Smooth muscle cell of the umbilical artery (primary cell): Measurements from ENCODE around the gene LGR4. TPM values are rescaled to one million over a fixed set of nuclear protein-coding genes. Genes with fewer than 3 reads are reported as not detected.

ENCODE experiments used
- total RNA-seq: library from RNA; depleted of rRNA; stranded (reverse); fragments of >200 nt; gene quantifications from 2 replicates; pipeline ENCODE4 v1.2.3, GENCODE V29; 2014

Gene LGR4, protein sequence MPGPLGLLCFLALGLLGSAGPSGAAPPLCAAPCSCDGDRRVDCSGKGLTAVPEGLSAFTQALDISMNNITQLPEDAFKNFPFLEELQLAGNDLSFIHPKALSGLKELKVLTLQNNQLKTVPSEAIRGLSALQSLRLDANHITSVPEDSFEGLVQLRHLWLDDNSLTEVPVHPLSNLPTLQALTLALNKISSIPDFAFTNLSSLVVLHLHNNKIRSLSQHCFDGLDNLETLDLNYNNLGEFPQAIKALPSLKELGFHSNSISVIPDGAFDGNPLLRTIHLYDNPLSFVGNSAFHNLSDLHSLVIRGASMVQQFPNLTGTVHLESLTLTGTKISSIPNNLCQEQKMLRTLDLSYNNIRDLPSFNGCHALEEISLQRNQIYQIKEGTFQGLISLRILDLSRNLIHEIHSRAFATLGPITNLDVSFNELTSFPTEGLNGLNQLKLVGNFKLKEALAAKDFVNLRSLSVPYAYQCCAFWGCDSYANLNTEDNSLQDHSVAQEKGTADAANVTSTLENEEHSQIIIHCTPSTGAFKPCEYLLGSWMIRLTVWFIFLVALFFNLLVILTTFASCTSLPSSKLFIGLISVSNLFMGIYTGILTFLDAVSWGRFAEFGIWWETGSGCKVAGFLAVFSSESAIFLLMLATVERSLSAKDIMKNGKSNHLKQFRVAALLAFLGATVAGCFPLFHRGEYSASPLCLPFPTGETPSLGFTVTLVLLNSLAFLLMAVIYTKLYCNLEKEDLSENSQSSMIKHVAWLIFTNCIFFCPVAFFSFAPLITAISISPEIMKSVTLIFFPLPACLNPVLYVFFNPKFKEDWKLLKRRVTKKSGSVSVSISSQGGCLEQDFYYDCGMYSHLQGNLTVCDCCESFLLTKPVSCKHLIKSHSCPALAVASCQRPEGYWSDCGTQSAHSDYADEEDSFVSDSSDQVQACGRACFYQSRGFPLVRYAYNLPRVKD
- total RNA-seq: 21.0 and 25.2 TPM in 2 replicates

DNA sequence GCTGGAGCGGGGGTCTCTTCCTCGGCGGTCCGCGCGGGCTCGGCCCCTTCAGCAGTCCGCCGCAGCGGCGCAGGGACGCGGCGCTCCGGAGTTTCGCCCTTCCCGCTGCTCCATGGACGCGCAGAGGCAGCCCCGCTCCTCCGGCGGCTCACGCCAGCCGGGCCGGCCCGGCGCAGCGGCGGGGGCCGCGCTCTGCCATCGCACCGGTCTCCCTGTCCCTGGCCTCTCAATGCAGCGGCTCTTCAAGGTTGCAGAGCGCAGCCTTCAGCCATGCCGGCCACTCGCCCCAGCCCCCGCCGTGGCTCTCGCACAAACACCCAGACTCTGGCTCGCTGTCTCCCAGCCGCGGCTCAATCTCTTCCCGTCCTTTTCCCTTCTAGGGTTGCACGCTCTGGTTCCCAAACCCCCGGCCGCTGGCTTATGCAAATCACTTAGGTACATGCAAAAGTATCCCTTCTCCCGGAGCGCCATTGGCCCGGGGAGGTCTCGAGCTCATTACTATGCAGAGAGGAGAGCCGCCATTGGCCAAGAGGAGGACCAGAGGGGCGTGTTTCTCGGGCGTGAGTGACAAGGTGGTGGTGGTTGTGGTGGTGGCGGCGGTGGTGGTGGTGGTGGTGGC is at the start of gene LGR4:
TSS of gene LGR4 (minus strand) at position 393 of the 619 bp plus-strand sequence. CDS start 488 bp downstream, outside the sequence.

DNA sequence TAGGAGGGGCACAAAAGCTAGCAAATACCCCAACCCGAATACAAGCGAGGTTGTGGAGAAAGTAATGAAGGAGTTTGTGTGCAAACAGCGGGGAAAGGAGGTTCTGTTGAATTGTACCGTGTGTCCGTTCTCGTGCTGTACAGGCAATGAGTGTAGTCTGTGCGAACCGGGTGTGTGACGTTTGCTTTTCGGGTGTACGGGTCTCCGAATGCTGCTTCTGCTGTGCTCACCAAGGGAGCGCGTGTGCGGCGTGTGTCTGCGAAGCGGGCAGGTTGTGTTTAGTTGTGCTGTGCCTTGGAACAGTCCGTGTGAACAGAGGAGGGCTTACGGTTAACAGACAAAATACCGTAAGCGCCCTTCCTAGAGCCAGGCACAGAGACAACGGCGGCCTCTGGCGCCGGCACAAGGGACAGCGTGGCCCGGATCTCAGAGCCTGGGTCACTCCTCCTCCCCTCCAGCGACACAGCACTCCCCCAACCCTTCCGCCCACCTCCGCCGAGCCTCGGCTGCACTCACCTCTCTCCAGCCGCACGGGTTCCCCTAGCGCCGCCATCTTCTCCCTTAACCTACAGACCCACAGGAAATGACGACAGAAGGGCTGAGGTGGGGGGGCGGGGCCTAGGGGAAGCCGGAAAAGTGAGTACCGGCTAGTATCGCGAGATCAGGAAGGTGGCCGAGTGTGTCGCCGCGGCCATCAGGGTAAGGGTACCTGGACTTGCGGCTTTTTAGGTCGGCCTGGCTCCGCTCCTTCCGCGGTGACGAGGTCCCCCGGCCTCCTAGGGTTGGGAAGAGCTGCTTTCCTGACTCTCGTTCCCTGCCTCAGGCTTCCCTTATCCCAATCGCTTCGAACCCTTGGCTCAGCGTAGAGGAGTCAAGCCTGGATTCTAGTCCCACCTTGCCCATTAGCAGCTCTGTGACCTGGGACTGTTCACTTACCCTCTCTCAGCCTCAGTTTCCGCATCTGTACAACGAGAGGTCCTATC is 33.9 kb upstream of the LGR4 start, which contains the start of gene LIN7C:
TSS of gene LIN7C (minus strand) at position 570 of the 983 bp plus-strand sequence. CDS start at position 553, 17 bp downstream.

DNA sequence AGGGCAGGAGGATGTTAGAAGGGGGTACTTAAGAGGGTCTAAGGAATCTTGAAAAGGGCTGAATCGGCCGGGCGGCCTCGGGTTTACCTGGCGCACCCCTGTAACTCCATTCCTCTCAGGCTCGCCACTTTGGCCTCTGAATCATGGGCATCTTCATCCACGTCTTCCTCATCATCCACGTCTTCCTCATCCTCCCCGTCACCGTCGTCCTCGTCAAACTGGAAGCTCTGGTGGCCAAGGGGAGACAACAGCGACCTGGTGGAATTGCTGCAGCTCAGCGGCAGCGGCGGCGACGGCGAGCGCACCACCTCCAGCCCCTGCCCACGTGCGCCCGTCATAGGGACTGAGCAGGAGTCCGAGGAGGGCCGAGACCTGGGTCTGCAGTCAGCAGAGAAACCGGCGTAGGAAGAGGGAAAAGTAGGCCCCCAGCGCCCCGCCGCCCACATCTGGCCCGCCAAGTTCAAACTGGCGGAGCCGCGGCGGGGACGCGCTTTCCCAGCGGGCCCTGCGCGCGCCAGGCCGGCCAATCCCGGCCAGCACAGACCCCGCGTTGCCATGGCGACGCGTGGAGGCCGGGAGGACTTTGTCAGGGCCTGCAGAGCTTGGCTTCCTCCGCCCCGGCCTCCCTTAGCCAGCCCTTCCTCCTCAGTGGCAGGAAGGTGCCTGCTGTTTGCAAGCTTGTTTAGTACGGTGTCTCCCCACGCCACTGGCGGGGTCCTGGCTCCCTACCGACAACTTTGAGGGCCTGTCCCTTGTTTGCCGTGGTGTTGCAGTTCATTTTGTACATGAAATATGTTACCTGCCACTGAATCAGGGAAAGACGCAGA is 109.6 kb downstream of the LGR4 start, which contains the start of gene CCDC34:
TSS of gene CCDC34 (minus strand) at position 467 of the 827 bp plus-strand sequence. CDS start at position 446, 21 bp downstream.

Other genes with a start within 250 kb of the LGR4 start
- gene CCDC34, start 109.6 kb downstream of the LGR4 start, total RNA-seq: 3.6 and 5.2 TPM in 2 replicates
- 57.8 and 57.9 TPM in 2 replicates for gene LIN7C, start 34.0 kb upstream of the LGR4 start, total RNA-seq
- 26.4 and 38.7 TPM in 2 replicates for gene BDNF, start 227.7 kb upstream of the LGR4 start, total RNA-seq